ENCODE measurements around the gene ALLC.

DNA sequence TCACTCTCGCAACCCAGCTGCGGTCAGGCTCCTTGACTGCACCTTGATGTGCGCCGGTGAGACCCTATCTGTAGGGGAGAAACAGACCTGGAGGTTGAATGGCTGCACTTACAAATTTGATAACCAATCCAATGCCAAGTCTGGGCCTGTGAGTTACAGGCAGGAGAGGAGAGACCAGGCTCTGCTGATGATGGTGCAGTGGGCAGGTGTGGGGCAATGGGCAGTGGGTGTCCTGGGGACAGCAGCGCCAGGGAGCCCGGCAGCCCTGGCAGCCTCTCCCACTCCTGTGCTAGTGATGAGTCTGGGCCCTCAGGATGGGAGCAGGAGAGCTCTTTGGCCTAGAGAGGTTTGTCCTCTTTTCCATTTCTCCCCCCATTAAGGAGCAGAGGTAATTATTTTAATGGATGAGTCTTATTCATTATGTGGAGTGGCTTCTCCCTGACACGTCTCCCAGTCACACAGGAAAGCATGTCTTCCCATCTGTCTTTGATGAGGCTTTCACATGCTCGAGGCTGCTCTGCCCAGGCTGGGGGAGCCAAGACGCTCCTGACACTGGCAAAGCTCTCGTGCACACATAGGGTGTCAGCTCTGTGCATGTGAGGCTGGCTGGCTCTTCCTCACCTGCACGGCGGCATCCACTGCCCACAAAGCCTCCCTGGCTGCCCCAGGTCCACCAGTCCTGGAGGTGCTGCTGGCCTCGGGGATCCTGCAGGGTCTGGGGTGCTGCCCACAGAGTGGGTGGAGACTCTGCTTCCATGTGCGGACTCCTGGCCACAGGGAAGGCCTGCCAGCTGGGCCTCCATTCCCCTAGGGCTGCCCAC is 10.0 kb upstream of the ALLC start:
- TF ChIP-seq, protein P1, sequence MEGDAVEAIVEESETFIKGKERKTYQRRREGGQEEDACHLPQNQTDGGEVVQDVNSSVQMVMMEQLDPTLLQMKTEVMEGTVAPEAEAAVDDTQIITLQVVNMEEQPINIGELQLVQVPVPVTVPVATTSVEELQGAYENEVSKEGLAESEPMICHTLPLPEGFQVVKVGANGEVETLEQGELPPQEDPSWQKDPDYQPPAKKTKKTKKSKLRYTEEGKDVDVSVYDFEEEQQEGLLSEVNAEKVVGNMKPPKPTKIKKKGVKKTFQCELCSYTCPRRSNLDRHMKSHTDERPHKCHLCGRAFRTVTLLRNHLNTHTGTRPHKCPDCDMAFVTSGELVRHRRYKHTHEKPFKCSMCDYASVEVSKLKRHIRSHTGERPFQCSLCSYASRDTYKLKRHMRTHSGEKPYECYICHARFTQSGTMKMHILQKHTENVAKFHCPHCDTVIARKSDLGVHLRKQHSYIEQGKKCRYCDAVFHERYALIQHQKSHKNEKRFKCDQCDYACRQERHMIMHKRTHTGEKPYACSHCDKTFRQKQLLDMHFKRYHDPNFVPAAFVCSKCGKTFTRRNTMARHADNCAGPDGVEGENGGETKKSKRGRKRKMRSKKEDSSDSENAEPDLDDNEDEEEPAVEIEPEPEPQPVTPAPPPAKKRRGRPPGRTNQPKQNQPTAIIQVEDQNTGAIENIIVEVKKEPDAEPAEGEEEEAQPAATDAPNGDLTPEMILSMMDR (IDR thresholded peaks at IDR 0.05): no peak
- TF ChIP-seq POLR2A (IDR thresholded peaks at IDR 0.05): no peak
